Measurements from ENCODE around the gene RAB20. TPM values are rescaled to one million over a fixed set of nuclear protein-coding genes. Genes with fewer than 3 reads are reported as not detected.

RAB20 gene
- total and polyA plus RNA-seq, 2 donors (not counting 1 experiment from before 2014, with no cell fraction given) = 2.4 to 4.6 TPM

GRCh38 chr13:110549795-110550160 is 11.7 kb downstream of the RAB20 start:
- Histone ChIP-seq H4K20me1 (ENCODE audit: control insufficient read depth, insufficient read depth, low read length, poor library complexity, severe bottlenecking) (no peaks in the 10 kb centered on the region), H3K79me2 (ENCODE audit: control insufficient read depth, insufficient read depth, low read length) (peaks cover 3% of the 10 kb centered on the region), H2AFZ (ENCODE audit: insufficient read depth, low read depth, low read length, poor library complexity, severe bottlenecking) (no peak overlapping the region), H3K9me3 (ENCODE audit: control extremely low read depth in 1 of 3, control insufficient read depth in 2 of 3, insufficient read depth in 1 of 3, low read length in 2 of 3) (no peaks in the 10 kb centered on the region), H3K4me3 (ENCODE audit: control extremely low read depth in 1 of 5, extremely low read depth in 1 of 5, insufficient read depth in 1 of 5, low read depth in 2 of 5, low read length in 4 of 5) (no peak overlapping the region), H3K4me1 (ENCODE audit: control insufficient read depth in 2 of 2, insufficient read depth in 2 of 2, low read length in 2 of 2) (no peaks in the 10 kb centered on the region), H3K27me3 (replicated peaks in 1 of 4; ENCODE audit: control extremely low read depth in 1 of 4, control insufficient read depth in 3 of 4, insufficient read depth in 4 of 4, low read length in 3 of 4) (no peaks in the 10 kb centered on the region), H3K36me3 (replicated peaks in 1 of 2; ENCODE audit: control extremely low read depth in 1 of 2, control insufficient read depth in 1 of 2, extremely low read depth in 1 of 2, insufficient read depth in 2 of 2, low read length in 1 of 2) (no peaks in the 10 kb centered on the region), H3K27ac (ENCODE audit: low read length in 2 of 2) (no peak overlapping the region), H3K4me2 (replicated peaks; ENCODE audit: low read depth, low read length, poor library complexity, severe bottlenecking) (no peak overlapping the region), H3K9ac (ENCODE audit: low read length) (no peak overlapping the region)
- Mint-ChIP-seq H3K4me3 (no peak overlapping the region), H3K27ac (no peak overlapping the region), H3K9me3 (ENCODE audit: insufficient read depth) (peaks cover 2% of the 10 kb centered on the region), H3K27me3 (no peaks in the 10 kb centered on the region), H3K4me1 (no peaks in the 10 kb centered on the region)
- no peak for ATAC-seq (ENCODE audit: low read depth)
- CTCF ChIA-PET = no interaction called here
- intact Hi-C loops (cut with micrococcal nuclease) = no loop called here
- TF ChIP-seq EZH2 (IDR thresholded peaks at IDR 0.05; ENCODE audit: borderline replicate concordance, insufficient read depth, low read depth, low read length, poor library complexity, severe bottlenecking) = no peak
- TF ChIP-seq CTCF (IDR thresholded peaks at IDR 0.05) = no peak
- WGBS (ENCODE audit: insufficient coverage) = 96% methylated on average over 11 of the region's 11 CpGs
- POLR2A ChIA-PET = no interaction called here
- DNase-seq = no peak

- DNase-seq = no peak
- no peaks in the 10 kb centered on the region for H3K36me3 ChIP-seq (replicated peaks in 1 of 2; ENCODE audit: control extremely low read depth in 1 of 2, control insufficient read depth in 1 of 2, extremely low read depth in 1 of 2, insufficient read depth in 2 of 2, low read length in 1 of 2)
- H3K9me3 ChIP-seq (ENCODE audit: control extremely low read depth in 1 of 3, control insufficient read depth in 2 of 3, insufficient read depth in 1 of 3, low read length in 2 of 3) = peaks cover 0 to 4% (median 0%) of the 10 kb centered on the region in 3 donors
- 90% methylated on average over 2 of the region's 7 CpGs for WGBS (ENCODE audit: insufficient coverage)
- no peaks in the 10 kb centered on the region for H3K4me1 Mint-ChIP-seq
- no peak overlapping the region for H3K27ac Mint-ChIP-seq
- POLR2A ChIA-PET = no interaction called here
- peaks cover 3% of the 10 kb centered on the region for H3K79me2 ChIP-seq (ENCODE audit: control insufficient read depth, insufficient read depth, low read length)
- no peak overlapping the region for H2AFZ ChIP-seq (ENCODE audit: insufficient read depth, low read depth, low read length, poor library complexity, severe bottlenecking)
- H3K4me2 ChIP-seq (replicated peaks; ENCODE audit: low read depth, low read length, poor library complexity, severe bottlenecking) = no peak overlapping the region
- TF ChIP-seq CTCF (IDR thresholded peaks at IDR 0.05) = no peak
- TF ChIP-seq EZH2 (IDR thresholded peaks at IDR 0.05; ENCODE audit: borderline replicate concordance, insufficient read depth, low read depth, low read length, poor library complexity, severe bottlenecking) = no peak
- peaks cover 2% of the 10 kb centered on the region for H3K9me3 Mint-ChIP-seq (ENCODE audit: insufficient read depth)
- H3K27ac ChIP-seq (ENCODE audit: low read length in 2 of 2) = no peak overlapping the region
- CTCF ChIA-PET = interaction anchor here (0.6 to 1.2 kb wide), 3 partner anchors 10 to 42 kb away, joined by 3 to 4 read pairs (median 3); partner anchors contain the start of gene RAB20
- H3K4me1 ChIP-seq (ENCODE audit: control insufficient read depth in 2 of 2, insufficient read depth in 2 of 2, low read length in 2 of 2) = no peaks in the 10 kb centered on the region
- no peak for ATAC-seq (ENCODE audit: low read depth)
- intact Hi-C loops (cut with micrococcal nuclease) = no loop called here
- H4K20me1 ChIP-seq (ENCODE audit: control insufficient read depth, insufficient read depth, low read length, poor library complexity, severe bottlenecking) = no peaks in the 10 kb centered on the region
- no peaks in the 10 kb centered on the region for H3K27me3 ChIP-seq (replicated peaks in 1 of 4; ENCODE audit: control extremely low read depth in 1 of 4, control insufficient read depth in 3 of 4, insufficient read depth in 4 of 4, low read length in 3 of 4)
- no peaks in the 10 kb centered on the region for H3K27me3 Mint-ChIP-seq
- H3K9ac ChIP-seq (ENCODE audit: low read length) = no peak overlapping the region
- no peak overlapping the region for H3K4me3 ChIP-seq (ENCODE audit: control extremely low read depth in 1 of 5, extremely low read depth in 1 of 5, insufficient read depth in 1 of 5, low read depth in 2 of 5, low read length in 4 of 5)
- H3K4me3 Mint-ChIP-seq = no peak overlapping the region
Observed at GRCh38 chr13:110548891-110549794, 12.4 kb downstream of the RAB20 start.
